K562 (cell line): ENCODE measurements around the gene CACNG7. TPM values are rescaled to one million over a fixed set of nuclear protein-coding genes. Genes with fewer than 3 reads are reported as not detected.

ENCODE experiments used
- ATAC-seq: fragments of 200-7000 bp; cut with Tn5 transposase; 3 replicates; pipeline ENCODE4 v1.9.1; 2020; ENCODE audit warnings: moderate library complexity
- BruUV-seq: library from RNA; stranded (reverse); fragments of 400-500 nt; replicated peaks from 2 replicates; lab custom pipeline; 2021; lab: Mats Ljungman, UMichigan
- CTCF ChIA-PET: fragments of 300-600 bp; formaldehyde crosslinking; extraction: SDS; loops from one replicate; lab custom pipeline; 2021; ENCODE audit warnings: low intra/inter-chr PET ratio; lab: Yijun Ruan, JAX
- POLR2A ChIA-PET: fragments of 300-600, 350-650 bp; sonication (Branson Sonifier 250); formaldehyde crosslinking; extraction: SDS; loops from one replicate; lab custom pipeline; 2021; ENCODE audit warnings: antibody characterized with exemption, inconsistent platforms; lab: Yijun Ruan, JAX
- DNase-seq, 4 experiments: peaks; one replicate each; pipeline versions ENCODE4 v3.0.0 to v3.0.0-alpha.2; 2011 to 2018; ENCODE audit warnings: low spot score in 3 of 4, mixed read lengths in 3 of 4; ENCODE audit errors: extremely low read depth in 1 of 4
- FAIRE-seq: peaks from 2 replicates; lab custom pipeline; 2011; peaks lifted over from hg19 to GRCh38; lab: Jason Lieb, UNC
- H2AFZ ChIP-seq: 2 replicates; pipeline ENCODE4 v1.6.0; 2011; ENCODE audit warnings: low read depth, low read length, control low read depth, inconsistent platforms
- H3K27ac ChIP-seq: fragments of 200-600 bp; 3 replicates; pipeline ENCODE4 v1.8.0; 2011; ENCODE audit warnings: low read depth, mild to moderate bottlenecking, control low read depth, inconsistent platforms, low read length, moderate library complexity, mixed read lengths; ENCODE audit errors: extremely low read depth
- H3K27me3 ChIP-seq, 2 experiments: fragments of 300-600 bp in 1 of 2; 2 replicates in 1 of 2; 3 replicates in 1 of 2; pipeline versions ENCODE4 v1.6.0 to v1.8.0; 2011; ENCODE audit warnings: inconsistent platforms in 2 of 2, low read length in 2 of 2, mild to moderate bottlenecking in 1 of 2, mixed read lengths in 1 of 2, moderate library complexity in 1 of 2; ENCODE audit not compliant: control insufficient read depth in 2 of 2, insufficient read depth in 2 of 2
- H3K36me3 ChIP-seq: fragments of 300-600 bp; 3 replicates; pipeline ENCODE4 v1.8.0; 2011; ENCODE audit warnings: mild to moderate bottlenecking, low read length, inconsistent platforms; ENCODE audit not compliant: control insufficient read depth, insufficient read depth
- H3K4me1 ChIP-seq, 2 experiments: fragments of 200-600 bp in 1 of 2; replicated peaks in 1 of 2; 2 replicates in 1 of 2; 3 replicates in 1 of 2; pipeline versions ENCODE4 v1.5.1 to v1.8.0; 2011; ENCODE audit warnings: inconsistent platforms in 2 of 2, low read length in 2 of 2, mild to moderate bottlenecking in 1 of 2, mixed read lengths in 1 of 2, moderate library complexity in 1 of 2; ENCODE audit not compliant: control insufficient read depth in 2 of 2, insufficient read depth in 2 of 2
- H3K4me2 ChIP-seq: 2 replicates; pipeline ENCODE4 v1.6.1; 2011; ENCODE audit warnings: low read length, control low read depth, inconsistent platforms, mixed read lengths; ENCODE audit not compliant: insufficient read depth
- H3K4me3 ChIP-seq: fragments of 200-600 bp; sonication (generic), shearing (Covaris generic); 2 replicates; pipeline ENCODE4 v1.5.1; 2016; ENCODE audit warnings: control low read depth, inconsistent platforms
- H3K79me2 ChIP-seq: fragments of 200-600 bp; 3 replicates; pipeline ENCODE4 v1.8.0; 2011; ENCODE audit warnings: low read length, inconsistent platforms; ENCODE audit not compliant: control insufficient read depth, insufficient read depth
- H3K9ac ChIP-seq, 2 experiments: 2 replicates each; pipeline versions ENCODE4 v1.6.0 to v1.6.1; 2011; ENCODE audit warnings: low read depth in 2 of 2, low read length in 2 of 2, control low read depth in 1 of 2, inconsistent platforms in 1 of 2, mild to moderate bottlenecking in 1 of 2, mixed read lengths in 1 of 2; ENCODE audit not compliant: insufficient read depth in 1 of 2
- H3K9me1 ChIP-seq: one replicate; pipeline ENCODE4 v1.6.0; 2011; ENCODE audit warnings: inconsistent platforms, mild to moderate bottlenecking, low read length, moderate library complexity; ENCODE audit not compliant: control insufficient read depth, insufficient read depth
- H3K9me3 ChIP-seq: replicated peaks from 2 replicates; pipeline ENCODE4 v1.5.1; 2011; ENCODE audit warnings: low read depth, low read length, inconsistent platforms; ENCODE audit not compliant: control insufficient read depth, insufficient read depth
- H4K20me1 ChIP-seq: replicated peaks from 2 replicates; pipeline ENCODE4 v1.6.1; 2011; ENCODE audit warnings: low read length, inconsistent platforms, mixed read lengths; ENCODE audit not compliant: control insufficient read depth, insufficient read depth
- ATF1 ChIP-seq, 2 experiments: fragments of 450-650 bp in 1 of 2; IDR thresholded peaks; 2 replicates each; pipeline ENCODE4 v1.6.1; 2016; ENCODE audit warnings: missing compliant biosample characterization in 1 of 2, missing genetic modification characterization in 1 of 2
- CREBBP ChIP-seq: IDR thresholded peaks from one replicate; pipeline ENCODE4 v1.6.1; 2012; ENCODE audit warnings: low read depth, mild to moderate bottlenecking, control low read depth, inconsistent platforms, low read length
- KDM4B ChIP-seq, 2 experiments: fragments of 450-650 bp in 1 of 2; sonication (generic) in 1 of 2; IDR thresholded peaks; 2 replicates each; pipeline ENCODE4 v1.6.1; 2016 to 2017; ENCODE audit warnings: borderline replicate concordance in 2 of 2, antibody characterized with exemption in 1 of 2, low read depth in 1 of 2, mild to moderate bottlenecking in 1 of 2
- MYBL2 ChIP-seq, 2 experiments: fragments of 450-650 bp in 1 of 2; sonication (generic) in 1 of 2; formaldehyde crosslinking in 1 of 2; IDR thresholded peaks; 2 replicates each; pipeline versions ENCODE4 v1.6.1 to v1.8.1; 2017 to 2022; ENCODE audit warnings: borderline replicate concordance in 1 of 2, inconsistent platforms in 1 of 2, low read depth in 1 of 2, mild to moderate bottlenecking in 1 of 2, missing genetic modification reagents in 1 of 2, moderate library complexity in 1 of 2
- RBM15 ChIP-seq: fragments of 200-400 bp; formaldehyde crosslinking; IDR thresholded peaks from 2 replicates; pipeline ENCODE4 v1.6.1; 2018; ENCODE audit warnings: mild to moderate bottlenecking, low read length, moderate library complexity; ENCODE audit not compliant: insufficient read depth
- RFX1 ChIP-seq: fragments of 450-650 bp; IDR thresholded peaks from 2 replicates; pipeline ENCODE4 v1.6.1; 2016; ENCODE audit warnings: mild to moderate bottlenecking, moderate library complexity
- ZSCAN32 ChIP-seq: fragments of 450-650 bp; formaldehyde crosslinking; IDR thresholded peaks from 2 replicates; pipeline ENCODE4 v1.4.0; 2020; ENCODE audit warnings: mild to moderate bottlenecking, moderate library complexity
- WGBS: fragments of 100-300 bp; shearing (Covaris generic); methylation state at CpG from one replicate; pipeline ENCODE4 v1.1.6; 2016; ENCODE audit warnings: low coverage, mixed read lengths; ENCODE audit not compliant: insufficient coverage; ENCODE audit errors: missing lambda C conversion rate; 5-methylcytosine and 5-hydroxymethylcytosine counted together
- in situ Hi-C: fragments of 300-500 bp; cut with MboI; formaldehyde crosslinking; loops from 4 replicates; pipeline ENCODE4 v1.15.0; 2018; ENCODE audit warnings: inconsistent platforms, mixed read lengths
- intact Hi-C: fragments of 100-400 bp; cut with micrococcal nuclease; formaldehyde crosslinking; loops from 2 replicates; pipeline ENCODE4 v1.14.2; 2022
- polyA plus RNA-seq, 8 experiments: library from polyadenylated mRNA; depleted of rRNA in 4 of 8; stranded (reverse) in 5 of 8; unstranded in 3 of 8; fragments of >200 nt; fragmentation: Nextera tagmentation in 2 of 8; fragmentation: Illumina TruSeq in 1 of 8; extraction: Ambion mirVana in 2 of 8; extraction: Trizol in 1 of 8; gene quantifications; 2 replicates each; pipeline versions ENCODE4 v1.2.1 to v1.2.3, GENCODE V29; 2011 to 2014; ENCODE audit warnings: inconsistent platforms in 1 of 8, missing spikeins in 1 of 8
- total RNA-seq, 7 experiments: library from RNA; depleted of rRNA in 6 of 7; stranded (reverse); fragments of >200 nt in 6 of 7; fragmentation: Illumina TruSeq in 2 of 7; extraction: Trizol in 2 of 7; gene quantifications; 2 replicates each; pipeline versions ENCODE4 v1.2.1 to v1.2.3, GENCODE V29; 2011 to 2021; ENCODE audit warnings: low replicate concordance in 1 of 7

CACNG7 gene
- total and polyA plus RNA-seq, 9 of the 15 experiments (the other 6 are each of a cell fraction or from before 2014, with no cell fraction given), result not detected

- H3K36me3 ChIP-seq, result no peaks in the 10 kb centered on the region
- no peaks in the 10 kb centered on the region; the same call in 1 of the 2 replicates for H4K20me1 ChIP-seq
- no peaks in the 10 kb centered on the region for H3K9me3 ChIP-seq
- H2AFZ ChIP-seq, result no peak within 1 kb of the TSS
- no peak within 1 kb of the TSS for H3K4me2 ChIP-seq
- no peak within 1 kb of the TSS for H3K4me3 ChIP-seq
- H3K27ac ChIP-seq, result no peak within 1 kb of the TSS
- FAIRE-seq (no peak), ATAC-seq (no peak), DNase-seq (peak in 1 of 4 experiments; percentile 20)
- peaks cover 0 to 8% of the 10 kb centered on the region in 2 experiments; a peak in 2 of 5 replicates for H3K4me1 ChIP-seq
- in situ Hi-C loops, result no loop called here
- peaks cover 11 to 42% of the 10 kb centered on the region in 2 experiments for H3K27me3 ChIP-seq
- BruUV-seq, result no TSS peak
- ChIA-PET POLR2A (no interaction called here), CTCF (no interaction called here)
- 3% methylated on average over 23 of the region's 66 CpGs for WGBS
- intact Hi-C loops, result no loop called here
- no peaks in the 10 kb centered on the region for H3K79me2 ChIP-seq
- H3K9me1 ChIP-seq, result no peaks in the 10 kb centered on the region
- H3K9ac ChIP-seq, result no peak within 1 kb of the TSS
- TF ChIP-seq RFX1 (peak; percentile 26; the same call in 1 of the 2 replicates), CREBBP (no peak)
Measured at GRCh38 chr19:53991224-53992113, 82.4 kb downstream of the CACNG7 start, which contains the start of gene CACNG6. Gene CACNG6, plus strand, starts transcription at chr19:53991637. Its CDS starts 1,241 bp downstream, at chr19:53992878.

- Histone ChIP-seq H3K9me3 (no peaks in the 10 kb centered on the region), H3K27me3 (peaks cover 11 to 41% of the 10 kb centered on the region in 2 experiments), H3K27ac (no peak overlapping the region), H3K9ac (no peak overlapping the region), H3K79me2 (no peaks in the 10 kb centered on the region), H3K36me3 (no peaks in the 10 kb centered on the region), H3K4me1 (peaks cover 0 to 8% of the 10 kb centered on the region in 2 experiments; a peak in 2 of 5 replicates), H2AFZ (no peak overlapping the region)
- intact Hi-C loops, result no loop called here
- no peak for FAIRE-seq
- no TSS peak for BruUV-seq
- no peak for TF ChIP-seq KDM4B (IDR thresholded peaks at IDR 0.05; ENCODE audit: borderline replicate concordance in 2 of 2, low read depth in 1 of 2)
- no peak for TF ChIP-seq ATF1 (CRISPR knock-in tag; IDR thresholded peaks at IDR 0.05)
- TF ChIP-seq ATF1 (tag; IDR thresholded peaks at IDR 0.05), result no peak
- TF ChIP-seq MYBL2 (IDR thresholded peaks at IDR 0.05; ENCODE audit: low read depth), result no peak
- no peak for TF ChIP-seq MYBL2 (CRISPR knock-in tag; IDR thresholded peaks at IDR 0.05; ENCODE audit: borderline replicate concordance)
- TF ChIP-seq RBM15, result no peak
- no peak for TF ChIP-seq ZSCAN32 (CRISPR knock-in tag)
- TF ChIP-seq, all 486 proteins: peak for 0
- DNase-seq, result no peak
- ATAC-seq, result no peak
- Histone ChIP-seq H4K20me1 (no peaks in the 10 kb centered on the region; the same call in 1 of the 2 replicates), H3K4me2 (no peak overlapping the region), H3K4me3 (no peak overlapping the region), H3K9me1 (no peaks in the 10 kb centered on the region)
- ChIA-PET CTCF (no interaction called here), POLR2A (interaction anchor here (1.7 kb wide), 1 partner anchor 35 kb away, joined by 5 read pairs; no protein-coding TSS in a partner anchor)
- 2% methylated on average over 4 of the region's 9 CpGs for WGBS
- in situ Hi-C loops, result no loop called here
Measured at GRCh38 chr19:53992211-53992610, 83.1 kb downstream of the CACNG7 start.
